IPS-15b (cell line): ENCODE data around the gene CCDC154.

Source experiments
- H3K27me3 ChIP-seq: one replicate; pipeline ENCODE4 v1.6.1; 2013; ENCODE audit warnings: low read length; ENCODE audit not compliant: control insufficient read depth, insufficient read depth
- H3K36me3 ChIP-seq: one replicate; pipeline ENCODE4 v1.6.1; 2013; ENCODE audit warnings: low read length; ENCODE audit not compliant: control insufficient read depth, insufficient read depth
- H3K4me1 ChIP-seq: one replicate; pipeline ENCODE4 v1.6.1; 2013; ENCODE audit warnings: mild to moderate bottlenecking, low read length; ENCODE audit not compliant: control insufficient read depth, insufficient read depth
- H3K4me3 ChIP-seq: one replicate; pipeline ENCODE4 v1.5.1; 2013; ENCODE audit warnings: low read depth, low read length
- H3K9ac ChIP-seq: one replicate; pipeline ENCODE4 v1.6.1; 2013; ENCODE audit warnings: low read depth, mild to moderate bottlenecking, low read length
- H3K9me3 ChIP-seq: one replicate; pipeline ENCODE4 v1.6.1; 2013; ENCODE audit warnings: mild to moderate bottlenecking, low read length; ENCODE audit not compliant: control insufficient read depth, insufficient read depth

The CCDC154 gene

GRCh38 chr16:1439058-1439698, 5.2 kb downstream of the CCDC154 start:
- Histone ChIP-seq H3K27me3 (no peaks in the 10 kb centered on the region), H3K9ac (no peak overlapping the region), H3K4me1 (no peaks in the 10 kb centered on the region), H3K36me3 (peaks cover 2% of the 10 kb centered on the region), H3K9me3 (no peaks in the 10 kb centered on the region), H3K4me3 (no peak overlapping the region)

DNA sequence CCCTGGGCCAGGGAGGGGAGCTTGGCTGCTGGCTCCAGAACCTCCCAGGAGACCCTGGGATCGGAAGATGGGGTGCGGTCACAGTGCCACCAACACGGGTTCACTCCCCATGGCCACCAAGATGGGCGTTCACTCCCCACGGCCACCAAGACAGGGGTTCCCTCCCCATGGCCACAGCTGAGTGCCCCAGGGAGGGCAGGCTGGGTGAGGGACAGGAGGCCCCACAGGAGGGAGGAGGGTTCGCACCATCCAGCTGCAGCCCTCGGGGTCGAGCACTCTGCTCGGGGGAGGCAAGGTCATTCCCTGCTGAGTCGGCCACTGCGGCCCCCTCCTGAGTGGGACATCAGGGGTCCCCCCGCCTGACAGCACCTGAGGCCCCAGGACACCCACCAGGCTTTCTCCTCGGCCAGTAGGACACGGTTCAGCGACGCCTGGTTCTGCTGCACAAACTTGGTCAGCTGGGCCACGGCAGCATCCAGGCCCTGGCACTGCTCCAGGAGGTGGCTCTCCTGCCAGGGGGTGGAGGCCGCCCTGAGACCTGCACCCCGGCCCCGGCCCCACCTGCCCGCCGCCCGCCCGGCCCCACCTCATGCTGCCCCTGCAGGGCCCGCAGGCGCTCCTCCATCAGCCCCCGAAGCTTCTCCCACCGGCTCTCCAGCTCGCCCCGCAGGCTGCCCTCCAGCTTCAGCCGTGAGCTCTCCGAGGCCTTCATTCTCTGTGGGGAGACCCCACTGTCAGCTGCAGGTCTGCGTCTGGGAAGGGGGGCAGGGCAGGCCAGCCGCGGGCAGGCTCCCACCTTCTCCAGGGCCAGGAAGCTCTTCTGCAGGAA, 5.9 kb downstream of the CCDC154 start:
- no peaks in the 10 kb centered on the region for H3K27me3 ChIP-seq
- H3K9ac ChIP-seq = no peak overlapping the region
- no peaks in the 10 kb centered on the region for H3K4me1 ChIP-seq
- no peak overlapping the region for H3K4me3 ChIP-seq
- peaks cover 2% of the 10 kb centered on the region for H3K36me3 ChIP-seq
- H3K9me3 ChIP-seq = no peaks in the 10 kb centered on the region

DNA sequence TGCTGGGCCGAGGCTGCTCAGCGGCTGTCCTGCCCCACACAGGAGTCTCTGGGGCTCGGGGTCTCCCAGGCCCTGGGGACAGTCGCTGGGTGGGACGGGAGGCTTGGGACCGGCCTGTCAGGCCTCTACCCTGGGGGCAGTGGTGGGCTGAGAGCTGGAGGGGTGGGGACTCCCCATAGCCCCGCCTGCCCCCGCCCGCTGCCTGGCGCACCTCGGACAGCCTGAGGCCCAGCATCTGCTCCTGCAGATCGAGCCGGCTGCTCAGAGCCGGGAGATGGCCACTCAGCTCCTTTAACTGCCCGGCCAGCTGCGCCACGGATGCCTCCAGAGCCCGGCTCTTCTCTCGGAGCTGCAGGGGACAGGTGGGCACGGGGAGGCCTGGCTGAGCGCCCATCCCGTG, 6.8 kb downstream of the CCDC154 start:
- Histone ChIP-seq H3K27me3 (no peaks in the 10 kb centered on the region), H3K4me3 (no peak overlapping the region), H3K9me3 (no peaks in the 10 kb centered on the region), H3K9ac (no peak overlapping the region), H3K36me3 (peaks cover 2% of the 10 kb centered on the region), H3K4me1 (no peaks in the 10 kb centered on the region)

- Histone ChIP-seq H3K27me3 (no peaks in the 10 kb centered on the region), H3K9me3 (no peaks in the 10 kb centered on the region), H3K36me3 (peaks cover 2% of the 10 kb centered on the region), H3K4me1 (no peaks in the 10 kb centered on the region), H3K9ac (no peak overlapping the region), H3K4me3 (no peak overlapping the region)
Measured at GRCh38 chr16:1436731-1437355, 7.5 kb downstream of the CCDC154 start.

- Histone ChIP-seq H3K4me3 (no peak overlapping the region), H3K4me1 (no peaks in the 10 kb centered on the region)
Measured at GRCh38 chr16:1435921-1436697, 8.2 kb downstream of the CCDC154 start.

GRCh38 chr16:1434644-1435592, 9.4 kb downstream of the CCDC154 start:
- H3K9me3 ChIP-seq = no peaks in the 10 kb centered on the region
- no peak overlapping the region for H3K4me3 ChIP-seq
- peaks cover 2% of the 10 kb centered on the region for H3K36me3 ChIP-seq
- no peaks in the 10 kb centered on the region for H3K27me3 ChIP-seq
- H3K4me1 ChIP-seq = no peaks in the 10 kb centered on the region
- H3K9ac ChIP-seq = no peak overlapping the region

More at GRCh38 chr16:1435921-1436697, 8.2 kb downstream of the CCDC154 start:
- Histone ChIP-seq H3K9ac (no peak overlapping the region), H3K36me3 (peaks cover 2% of the 10 kb centered on the region), H3K9me3 (no peaks in the 10 kb centered on the region), H3K27me3 (no peaks in the 10 kb centered on the region)

DNA sequence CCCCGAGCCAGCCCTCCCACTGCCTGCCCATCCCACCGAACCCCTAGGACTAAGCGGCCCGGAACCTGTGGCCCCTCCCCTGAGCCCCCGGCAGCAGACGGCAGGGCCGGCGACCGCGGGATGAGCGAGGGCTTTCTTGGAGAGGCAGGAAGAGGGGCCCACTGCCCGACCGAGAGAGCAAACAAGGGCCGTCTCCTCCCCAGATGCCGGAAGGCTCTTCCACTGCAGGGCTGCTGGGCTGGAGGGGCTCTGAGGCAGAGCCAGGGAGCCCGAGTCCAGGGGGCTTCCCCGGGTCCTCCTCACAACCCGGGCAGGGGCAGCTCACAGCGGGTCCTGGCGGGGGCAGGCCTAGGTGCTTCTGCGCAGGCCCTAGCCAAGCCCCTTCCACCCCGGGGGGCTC, 10.6 kb downstream of the CCDC154 start:
- H3K27me3 ChIP-seq = no peaks in the 10 kb centered on the region
- H3K4me1 ChIP-seq = no peaks in the 10 kb centered on the region
- H3K36me3 ChIP-seq = peaks cover 2% of the 10 kb centered on the region
- H3K9ac ChIP-seq = no peak overlapping the region
- no peak overlapping the region for H3K4me3 ChIP-seq
- H3K9me3 ChIP-seq = no peaks in the 10 kb centered on the region

- no peaks in the 10 kb centered on the region for H3K27me3 ChIP-seq
- H3K9me3 ChIP-seq = no peaks in the 10 kb centered on the region
- no peak overlapping the region for H3K4me3 ChIP-seq
- no peak overlapping the region for H3K9ac ChIP-seq
- peaks cover 2% of the 10 kb centered on the region for H3K36me3 ChIP-seq
- no peaks in the 10 kb centered on the region for H3K4me1 ChIP-seq
Measured at GRCh38 chr16:1433263-1433560, 11.1 kb downstream of the CCDC154 start.

GRCh38 chr16:1432388-1433262, 11.7 kb downstream of the CCDC154 start:
- Histone ChIP-seq H3K9ac (no peak overlapping the region), H3K4me3 (no peak overlapping the region), H3K27me3 (no peaks in the 10 kb centered on the region), H3K4me1 (no peaks in the 10 kb centered on the region), H3K36me3 (peaks cover 2% of the 10 kb centered on the region), H3K9me3 (no peaks in the 10 kb centered on the region)

GRCh38 chr16:1431497-1432270, 12.7 kb downstream of the CCDC154 start:
- Histone ChIP-seq H3K9ac (no peak overlapping the region), H3K9me3 (no peaks in the 10 kb centered on the region), H3K4me1 (no peaks in the 10 kb centered on the region), H3K4me3 (no peak overlapping the region), H3K36me3 (no peaks in the 10 kb centered on the region), H3K27me3 (no peaks in the 10 kb centered on the region)
